KMS-11 (cell line): ENCODE measurements around the gene WWC1.

ENCODE experiments used
- H2AFZ ChIP-seq: fragments of 200-600 bp; sonication (generic); 2 replicates; pipeline ENCODE4 v1.6.1; 2016; ENCODE audit warnings: antibody characterized with exemption, mixed run types, low read depth
- H3K27ac ChIP-seq: fragments of 200-600 bp; sonication (generic); 2 replicates; pipeline ENCODE4 v1.6.1; 2016; ENCODE audit warnings: mild to moderate bottlenecking, mixed run types
- H3K27me3 ChIP-seq: fragments of 200-600 bp; sonication (generic); 2 replicates; pipeline ENCODE4 v1.6.1; 2017; ENCODE audit warnings: mild to moderate bottlenecking, low read depth, mixed run types, moderate library complexity; ENCODE audit not compliant: insufficient read depth
- H3K36me3 ChIP-seq: fragments of 200-600 bp; sonication (generic); 2 replicates; pipeline ENCODE4 v1.6.1; 2017; ENCODE audit warnings: mild to moderate bottlenecking, mixed run types; ENCODE audit not compliant: insufficient read depth
- H3K4me1 ChIP-seq: fragments of 200-600 bp; sonication (generic); 2 replicates; pipeline ENCODE4 v1.6.1; 2016; ENCODE audit warnings: mild to moderate bottlenecking, low read depth, mixed run types; ENCODE audit not compliant: poor library complexity, severe bottlenecking
- H3K4me2 ChIP-seq: fragments of 200-600 bp; sonication (generic); 2 replicates; pipeline ENCODE4 v1.7.0; 2016; ENCODE audit warnings: mild to moderate bottlenecking, mixed run types
- H3K4me3 ChIP-seq: fragments of 200-600 bp; sonication (generic); IDR thresholded peaks from 2 replicates; pipeline ENCODE4 v1.6.1; 2017; ENCODE audit warnings: low read depth, low read length, mixed read lengths; ENCODE audit not compliant: insufficient read depth
- H3K79me2 ChIP-seq: fragments of 200-600 bp; sonication (generic); 2 replicates; pipeline ENCODE4 v1.6.1; 2016; ENCODE audit warnings: low read depth, mixed run types; ENCODE audit not compliant: insufficient read depth
- H3K9ac ChIP-seq: fragments of 200-600 bp; sonication (generic); 2 replicates; pipeline ENCODE4 v1.6.1; 2016; ENCODE audit warnings: mild to moderate bottlenecking, mixed run types
- H4K20me1 ChIP-seq: fragments of 200-600 bp; sonication (generic); 2 replicates; pipeline ENCODE4 v1.6.1; 2016; ENCODE audit warnings: mild to moderate bottlenecking, mixed run types; ENCODE audit not compliant: insufficient read depth
- CTCF ChIP-seq: fragments of 200-600 bp; sonication (generic); conservative IDR thresholded peaks from 2 replicates; pipeline ENCODE4 v1.6.1; 2017; ENCODE audit warnings: low read depth, mild to moderate bottlenecking, antibody characterized with exemption, low read length, moderate library complexity, mixed read lengths

WWC1 gene

GRCh38 chr5:168291342-168291963, at the start of gene WWC1:
Gene WWC1, plus strand, starts transcription at chr5:168291645. Its CDS starts 508 bp downstream, at chr5:168292153.
- H3K4me2 ChIP-seq: peak within 1 kb of the TSS; percentile 33
- no peaks in the 10 kb centered on the region for H3K27me3 ChIP-seq
- no peaks in the 10 kb centered on the region for H4K20me1 ChIP-seq
- H3K79me2 ChIP-seq: no peaks in the 10 kb centered on the region
- no peak within 1 kb of the TSS for H3K4me3 ChIP-seq
- peak within 1 kb of the TSS; percentile 61; the same call in 1 of the 2 replicates for H3K9ac ChIP-seq
- H3K4me1 ChIP-seq: peaks cover 8% of the 10 kb centered on the region
- peak within 1 kb of the TSS; percentile 41 for H2AFZ ChIP-seq
- H3K27ac ChIP-seq: no peak within 1 kb of the TSS
- TF ChIP-seq CTCF: 0 out of 2 replicates have a peak, but pooled peaks have one; percentile 24
- H3K36me3 ChIP-seq: no peaks in the 10 kb centered on the region

- Histone ChIP-seq H3K4me3 (no peak overlapping the region), H3K4me2 (no peak overlapping the region), H3K27ac (no peak overlapping the region), H3K36me3 (no peaks in the 10 kb centered on the region), H3K79me2 (no peaks in the 10 kb centered on the region), H4K20me1 (no peaks in the 10 kb centered on the region), H3K4me1 (no peaks in the 10 kb centered on the region), H3K27me3 (no peaks in the 10 kb centered on the region), H2AFZ (no peak overlapping the region), H3K9ac (no peak overlapping the region)
- TF ChIP-seq CTCF: no peak
Measured at GRCh38 chr5:168244838-168245559, 46.4 kb upstream of the WWC1 start.

DNA sequence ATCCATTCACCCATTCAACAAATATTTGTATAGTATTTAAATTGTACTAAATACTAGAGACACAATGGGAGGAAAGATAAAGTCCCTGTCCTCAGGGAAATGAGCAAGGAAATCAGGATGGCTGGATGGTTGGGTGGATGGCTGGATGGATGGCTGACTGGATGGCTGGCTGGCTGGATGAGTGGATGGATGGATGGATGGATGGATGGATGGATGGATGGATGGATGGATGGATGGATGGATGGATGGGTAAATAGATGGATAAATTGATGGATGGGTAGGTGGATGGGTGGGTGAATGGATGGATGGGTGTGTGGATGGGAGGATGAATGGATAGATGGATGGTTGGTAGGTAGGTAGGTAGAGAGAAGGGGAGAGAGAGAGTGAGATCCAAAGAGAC, 41.5 kb upstream of the WWC1 start:
- Histone ChIP-seq H2AFZ (no peak overlapping the region), H3K9ac (no peak overlapping the region), H3K4me1 (no peaks in the 10 kb centered on the region), H3K27ac (no peak overlapping the region), H3K4me3 (no peak overlapping the region), H4K20me1 (no peaks in the 10 kb centered on the region), H3K4me2 (no peak overlapping the region), H3K36me3 (no peaks in the 10 kb centered on the region), H3K27me3 (no peaks in the 10 kb centered on the region), H3K79me2 (no peaks in the 10 kb centered on the region)
- no peak for TF ChIP-seq CTCF

GRCh38 chr5:168251259-168251658, 40.2 kb upstream of the WWC1 start:
- no peak overlapping the region for H2AFZ ChIP-seq
- H3K27ac ChIP-seq: no peak overlapping the region
- no peak overlapping the region for H3K9ac ChIP-seq
- H3K4me2 ChIP-seq: no peak overlapping the region
- no peaks in the 10 kb centered on the region for H3K36me3 ChIP-seq
- TF ChIP-seq CTCF: no peak
- no peaks in the 10 kb centered on the region for H3K4me1 ChIP-seq
- H3K4me3 ChIP-seq: no peak overlapping the region
- H3K27me3 ChIP-seq: no peaks in the 10 kb centered on the region
- H4K20me1 ChIP-seq: no peaks in the 10 kb centered on the region
- H3K79me2 ChIP-seq: no peaks in the 10 kb centered on the region
